NCI-H2107 (cell line): ENCODE results near the gene RPL35.

Experiments used
- DNase-seq: peaks from one replicate; lab custom pipeline; 2025; lab: John Stamatoyannopoulos, UW

Gene RPL35

DNA sequence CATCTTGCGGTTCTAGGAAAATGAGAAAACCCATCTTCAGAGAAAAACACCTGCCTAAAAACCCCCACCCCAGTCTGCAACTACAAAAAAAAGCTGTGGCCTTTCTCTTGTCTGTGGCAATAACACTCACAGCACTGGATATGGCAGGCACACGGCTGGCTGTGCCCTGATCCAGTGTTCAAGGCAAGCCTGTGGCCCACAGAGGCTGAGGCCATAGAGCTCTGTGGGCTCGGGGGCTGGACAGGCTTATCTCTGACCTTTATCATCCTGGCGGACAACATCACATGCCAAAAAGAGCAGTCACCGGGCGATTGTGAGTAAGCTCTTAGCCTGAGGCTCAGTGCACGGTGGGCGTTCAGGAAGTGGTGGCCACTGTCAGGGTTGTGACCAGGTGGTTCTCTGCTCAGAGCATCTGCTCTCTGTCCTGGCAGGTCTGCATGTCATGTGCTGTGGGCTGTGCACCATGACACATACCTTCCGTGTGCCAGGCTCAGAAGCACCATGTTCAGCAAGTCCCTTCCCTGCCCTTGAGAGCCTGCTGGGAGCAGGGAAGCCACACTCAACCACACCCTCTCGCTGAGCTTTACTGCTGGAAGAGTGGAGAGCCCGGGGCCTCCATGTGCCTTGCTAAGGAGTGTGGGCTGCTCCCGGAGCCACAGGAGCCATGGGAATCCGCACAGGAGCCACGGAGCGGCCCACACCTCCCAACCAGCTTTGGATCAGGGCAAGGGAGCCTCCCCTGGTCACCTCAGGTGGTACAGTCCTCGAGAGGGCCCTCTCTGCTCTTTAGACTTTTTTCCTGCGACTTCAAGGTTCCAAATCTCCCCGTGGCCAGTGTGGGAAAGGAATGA, 43.1 kb downstream of the RPL35 start:
- no peak for DNase-seq

DNA sequence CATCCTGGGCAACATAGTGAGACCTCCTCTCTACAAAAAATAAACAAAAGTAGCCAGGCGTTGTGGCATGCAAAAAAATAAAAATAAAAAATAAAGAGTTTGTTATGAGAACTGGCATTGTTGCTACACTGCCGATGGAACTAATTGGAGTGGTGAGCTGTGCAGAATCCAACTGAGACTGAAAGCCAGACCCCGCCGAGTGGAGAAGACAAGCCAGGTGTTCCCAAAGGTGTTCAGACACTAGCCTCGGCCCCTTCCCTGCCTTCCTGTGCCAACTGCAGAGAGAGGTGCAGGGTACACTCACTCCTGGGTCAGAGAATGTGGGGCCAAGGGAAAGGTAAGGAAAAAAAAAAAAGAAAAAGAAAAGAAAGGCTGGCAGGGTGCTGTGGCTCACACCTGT, 46.2 kb downstream of the RPL35 start:
- DNase-seq: no peak

DNA sequence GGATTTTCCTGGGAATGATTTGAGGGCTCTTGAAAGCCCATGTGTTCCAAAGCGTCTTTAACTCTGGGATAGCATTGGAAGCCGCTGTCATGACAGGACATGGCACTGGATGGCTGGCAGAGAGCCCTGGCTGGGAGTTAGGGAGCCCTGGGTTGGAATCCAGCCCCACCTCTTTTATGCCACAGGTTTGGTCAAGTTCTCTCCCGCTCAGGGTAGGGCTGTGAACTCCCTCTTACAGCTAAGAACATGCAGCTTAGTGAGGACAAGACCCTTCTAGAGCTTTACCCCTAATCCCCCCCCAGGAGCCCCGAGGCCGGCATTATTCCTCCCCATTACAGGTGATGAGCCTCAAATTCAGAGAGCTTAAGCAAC, 47.6 kb downstream of the RPL35 start:
- no peak for DNase-seq

DNA sequence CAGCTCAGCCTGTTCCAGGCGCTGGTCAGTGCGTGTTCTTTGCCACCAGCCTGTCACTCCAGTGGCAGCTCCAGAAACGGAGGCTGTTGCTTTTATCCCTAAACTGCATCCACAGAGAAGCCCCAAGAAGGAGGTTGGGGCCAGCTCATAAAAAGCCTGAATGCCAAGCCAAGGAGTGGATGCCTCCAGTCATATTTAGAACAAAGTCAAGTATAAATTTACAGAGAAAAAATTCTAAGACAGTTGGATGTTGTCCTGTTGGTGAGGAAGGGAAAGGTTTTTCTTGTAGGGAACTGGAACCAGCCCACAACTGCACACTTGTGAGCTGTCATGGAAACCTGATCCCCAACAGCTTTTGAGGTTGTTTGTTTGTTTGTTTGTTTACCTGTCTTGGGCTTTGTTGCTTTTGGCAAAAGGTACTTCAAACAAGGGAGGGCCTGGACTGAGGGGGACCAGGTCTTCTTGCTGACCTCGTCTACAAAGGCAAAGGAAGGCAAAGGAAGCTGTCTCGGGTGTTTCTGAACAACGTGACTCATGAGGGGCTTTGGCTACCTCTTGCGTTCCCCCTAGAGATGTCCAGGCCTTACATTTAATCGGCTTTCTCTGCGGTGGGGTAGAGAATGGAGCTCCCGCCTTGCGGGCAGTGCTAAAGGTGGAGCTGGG, 48.1 kb downstream of the RPL35 start:
- no peak for DNase-seq

DNA sequence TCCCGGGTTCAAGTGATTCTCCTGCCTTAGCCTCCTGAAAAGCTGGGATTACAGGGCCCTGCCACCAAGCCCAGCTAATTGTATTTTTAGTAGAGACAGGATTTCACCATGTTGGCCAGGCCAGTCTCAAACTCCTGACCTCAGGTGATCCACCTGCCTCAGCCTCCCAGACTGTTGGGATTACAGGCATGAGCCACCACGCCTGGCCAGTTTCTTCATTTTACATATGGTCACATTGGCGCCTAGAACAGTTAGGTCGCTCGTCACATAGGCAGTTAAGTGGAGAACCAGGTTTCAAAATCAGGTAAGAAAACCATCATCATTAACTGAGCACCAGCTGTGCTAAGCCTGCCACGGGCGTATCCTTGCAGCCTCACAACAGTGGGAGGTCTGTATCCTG, 48.7 kb downstream of the RPL35 start:
- no peak for DNase-seq

- no peak for DNase-seq
Observed at GRCh38 chr9:124812441-124812876, 49.3 kb downstream of the RPL35 start.

- DNase-seq: no peak
Observed at GRCh38 chr9:124810663-124811355, 50.9 kb downstream of the RPL35 start.

- DNase-seq: no peak
Observed at GRCh38 chr9:124809741-124810500, 51.8 kb downstream of the RPL35 start.

DNA sequence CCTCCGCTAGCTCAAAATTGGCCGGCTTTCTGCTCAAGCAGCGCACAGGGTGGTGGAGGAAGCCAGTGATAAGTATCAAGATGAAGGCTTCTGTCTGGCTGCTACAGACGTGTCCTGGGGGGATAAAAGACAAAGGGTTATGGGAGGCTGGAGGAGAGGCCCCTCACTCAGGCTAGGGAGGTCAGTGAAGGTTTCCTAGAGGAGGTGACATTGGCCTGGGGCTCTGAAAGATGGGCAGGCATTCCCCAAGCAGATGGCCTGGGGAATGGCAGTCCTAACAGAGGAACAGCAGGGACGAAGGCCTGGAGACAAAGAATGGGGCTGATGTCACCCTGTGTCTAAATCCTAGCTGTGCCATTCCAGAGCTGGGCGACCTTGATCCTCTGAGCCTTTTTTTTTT, 52.5 kb downstream of the RPL35 start:
- DNase-seq: no peak

DNA sequence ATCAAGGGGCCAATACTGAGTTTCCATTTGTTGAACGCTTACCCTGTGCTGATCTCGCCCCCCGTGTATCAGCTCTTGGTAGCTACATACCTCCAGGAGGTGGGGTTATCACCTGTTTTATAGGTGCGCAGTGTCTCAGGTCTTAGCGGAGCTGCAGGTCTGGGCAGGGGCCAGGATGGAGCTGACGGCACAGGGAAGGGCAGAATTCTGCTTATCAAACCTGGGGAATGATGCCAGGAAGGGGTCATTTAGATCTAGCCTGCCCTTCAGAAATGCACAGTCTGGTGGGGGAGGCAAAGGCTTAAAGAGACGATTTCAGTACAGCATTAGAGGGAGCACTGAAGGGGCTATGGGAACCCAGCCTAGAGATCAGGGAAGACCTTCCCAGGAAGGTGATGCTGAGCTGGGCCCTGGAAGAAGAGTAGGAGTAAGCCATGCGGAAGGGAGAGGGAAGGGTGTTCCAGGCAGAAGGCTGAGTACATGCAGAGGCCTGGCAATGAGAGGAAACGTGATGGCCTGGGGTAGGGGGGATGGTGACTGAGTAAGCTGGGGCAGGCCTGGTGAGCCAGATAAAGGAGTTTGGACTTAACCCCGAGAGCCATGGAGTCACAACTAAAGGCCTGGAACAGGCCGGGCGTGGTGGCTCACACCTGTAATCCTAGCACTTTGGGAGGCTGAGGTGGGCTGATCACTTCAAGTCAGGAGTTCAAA, 53.4 kb downstream of the RPL35 start:
- no peak for DNase-seq
